ENCODE measurements around the gene ARID1B.

Gene ARID1B

GRCh38 chr6:156879591-156879990, 102.4 kb downstream of the ARID1B start:
- no peak for TF ChIP-seq SIN3A (IDR thresholded peaks at IDR 0.05; ENCODE audit: borderline replicate concordance, insufficient read depth, low read length)
- TF ChIP-seq REST (IDR thresholded peaks at IDR 0.05; ENCODE audit: insufficient read depth in 1 of 2, low read depth in 2 of 2, low read length in 2 of 2) = no peak
- TF ChIP-seq TAF1 (IDR thresholded peaks at IDR 0.05; ENCODE audit: borderline replicate concordance, insufficient read depth, low read length) = no peak
- no peak for TF ChIP-seq POLR2AphosphoS5 (IDR thresholded peaks at IDR 0.05; ENCODE audit: low read depth, low read length)
- TF ChIP-seq FOXP2 (optimal IDR thresholded peaks at IDR 0.05; ENCODE audit: borderline replicate concordance, extremely low read depth, extremely low read length, insufficient read depth) = no peak

GRCh38 chr6:156880913-156881312, 103.7 kb downstream of the ARID1B start:
- no peak for TF ChIP-seq FOXP2 (optimal IDR thresholded peaks at IDR 0.05; ENCODE audit: borderline replicate concordance, extremely low read depth, extremely low read length, insufficient read depth)
- TF ChIP-seq SIN3A (IDR thresholded peaks at IDR 0.05; ENCODE audit: borderline replicate concordance, insufficient read depth, low read length) = no peak
- TF ChIP-seq POLR2AphosphoS5 (IDR thresholded peaks at IDR 0.05; ENCODE audit: low read depth, low read length) = no peak
- TF ChIP-seq REST (IDR thresholded peaks at IDR 0.05; ENCODE audit: insufficient read depth in 1 of 2, low read depth in 2 of 2, low read length in 2 of 2) = no peak
- no peak for TF ChIP-seq TAF1 (IDR thresholded peaks at IDR 0.05; ENCODE audit: borderline replicate concordance, insufficient read depth, low read length)

- TF ChIP-seq FOXP2 (optimal IDR thresholded peaks at IDR 0.05; ENCODE audit: borderline replicate concordance, extremely low read depth, extremely low read length, insufficient read depth) = no peak
- no peak for TF ChIP-seq TAF1 (IDR thresholded peaks at IDR 0.05; ENCODE audit: borderline replicate concordance, insufficient read depth, low read length)
Observed at GRCh38 chr6:156881687-156882629, 104.8 kb downstream of the ARID1B start.

- no peak for TF ChIP-seq POLR2AphosphoS5 (IDR thresholded peaks at IDR 0.05; ENCODE audit: low read depth, low read length)
- no peak for TF ChIP-seq SIN3A (IDR thresholded peaks at IDR 0.05; ENCODE audit: borderline replicate concordance, insufficient read depth, low read length)
- TF ChIP-seq FOXP2 (optimal IDR thresholded peaks at IDR 0.05; ENCODE audit: borderline replicate concordance, extremely low read depth, extremely low read length, insufficient read depth) = no peak
- TF ChIP-seq REST (IDR thresholded peaks at IDR 0.05; ENCODE audit: insufficient read depth in 1 of 2, low read depth in 2 of 2, low read length in 2 of 2) = no peak
Observed at GRCh38 chr6:156883497-156884252, 106.5 kb downstream of the ARID1B start.

GRCh38 chr6:156884306-156884705, 107.1 kb downstream of the ARID1B start:
- TF ChIP-seq POLR2AphosphoS5 (IDR thresholded peaks at IDR 0.05; ENCODE audit: low read depth, low read length) (no peak), FOXP2 (optimal IDR thresholded peaks at IDR 0.05; ENCODE audit: borderline replicate concordance, extremely low read depth, extremely low read length, insufficient read depth) (no peak), TAF1 (IDR thresholded peaks at IDR 0.05; ENCODE audit: borderline replicate concordance, insufficient read depth, low read length) (no peak), REST (IDR thresholded peaks at IDR 0.05; ENCODE audit: insufficient read depth in 1 of 2, low read depth in 2 of 2, low read length in 2 of 2) (no peak), SIN3A (IDR thresholded peaks at IDR 0.05; ENCODE audit: borderline replicate concordance, insufficient read depth, low read length) (no peak)
